MM.1S (cell line): ENCODE measurements around the gene METTL1.

Experiments
- CTCF ChIP-seq: fragments of 300-600 bp; sonication (generic); IDR thresholded peaks from 2 replicates; pipeline ENCODE4 v1.5.1; 2016; ENCODE audit warnings: antibody characterized with exemption, low read length, mixed read lengths
- EZH2phosphoT487 ChIP-seq: fragments of 300-600 bp; sonication (generic); IDR thresholded peaks from 2 replicates; pipeline ENCODE4 v1.6.1; 2018; ENCODE audit warnings: antibody characterized with exemption, low read length

DNA sequence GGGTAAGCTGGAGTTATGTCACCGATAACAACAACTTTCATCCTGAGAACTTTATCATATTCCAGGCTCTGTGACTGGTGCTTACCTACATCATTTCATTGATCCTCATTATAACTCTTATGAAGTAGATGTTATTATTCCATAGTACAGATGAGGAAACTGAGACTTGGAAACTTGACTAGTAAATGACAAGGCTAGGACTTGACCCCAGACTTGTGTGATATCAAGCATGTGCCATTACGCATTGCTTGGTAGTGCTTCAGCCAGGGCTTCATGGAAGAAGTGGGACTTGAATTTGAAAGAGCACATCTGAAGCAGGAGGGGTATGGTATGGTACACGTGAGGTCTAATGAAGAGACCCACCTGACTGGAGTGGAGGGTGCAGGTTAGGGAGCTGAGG, 34.8 kb upstream of the METTL1 start:
- TF ChIP-seq CTCF (no peak), EZH2phosphoT487 (no peak)
